SH-SY5Y (cell line): ENCODE results near the gene ITPR3.

Source experiments
- GATA2 ChIP-seq: IDR thresholded peaks from 2 replicates; pipeline ENCODE4 v1.6.1; 2011; ENCODE audit warnings: mild to moderate bottlenecking, low read depth, low read length
- GATA3 ChIP-seq: IDR thresholded peaks from 2 replicates; pipeline ENCODE4 v1.6.1; 2011; ENCODE audit warnings: low read depth, mild to moderate bottlenecking, low read length, moderate library complexity

- TF ChIP-seq GATA2 (no peak), GATA3 (no peak)
Observed at GRCh38 chr6:33583591-33584155, 37.4 kb upstream of the ITPR3 start.
